Liver (tissue), 9 donors: ENCODE results near the gene KRT80. TPM values are rescaled to one million over a fixed set of nuclear protein-coding genes. Genes with fewer than 3 reads are reported as not detected.
A peak's percentile ranks its signal among the peaks of the same experiment; 100 is the strongest.

Experiments
- DNase-seq: peaks from one replicate; pipeline ENCODE4 v3.0.0-alpha.2; 2017; ENCODE audit warnings: low spot score
- H3K27ac ChIP-seq, 2 donors: one replicate each; pipeline ENCODE4 v1.7.0; 2013; ENCODE audit warnings: inconsistent platforms in 2 of 2, low read length in 2 of 2, control low read depth in 1 of 2, low read depth in 1 of 2, mild to moderate bottlenecking in 1 of 2
- H3K27me3 ChIP-seq, 4 donors: one replicate each; pipeline versions ENCODE4 v1.6.1 to v1.7.0; 2013; ENCODE audit warnings: low read length in 3 of 4, inconsistent platforms in 1 of 4, mild to moderate bottlenecking in 1 of 4, moderate library complexity in 1 of 4; ENCODE audit not compliant: control insufficient read depth in 4 of 4, insufficient read depth in 4 of 4
- H3K36me3 ChIP-seq, 4 donors: one replicate each; pipeline versions ENCODE4 v1.6.1 to v1.7.0; 2013; ENCODE audit warnings: low read length in 3 of 4, mild to moderate bottlenecking in 3 of 4, low read depth in 1 of 4, moderate library complexity in 1 of 4; ENCODE audit not compliant: control insufficient read depth in 4 of 4, insufficient read depth in 3 of 4
- H3K4me1 ChIP-seq, 4 donors: one replicate each; pipeline versions ENCODE4 v1.6.1 to v1.7.0; 2013; ENCODE audit warnings: low read length in 3 of 4, mild to moderate bottlenecking in 3 of 4, moderate library complexity in 1 of 4; ENCODE audit not compliant: control insufficient read depth in 4 of 4, insufficient read depth in 4 of 4
- H3K4me3 ChIP-seq, 3 donors: one replicate each; pipeline versions ENCODE4 v1.6.1 to v1.7.0; 2013; ENCODE audit warnings: low read length in 3 of 3, control low read depth in 1 of 3, low read depth in 1 of 3, mild to moderate bottlenecking in 1 of 3
- H3K9ac ChIP-seq, 2 donors: one replicate each; pipeline ENCODE4 v1.7.0; 2013; ENCODE audit warnings: low read length in 2 of 2, mild to moderate bottlenecking in 2 of 2, moderate library complexity in 2 of 2, control low read depth in 1 of 2, low read depth in 1 of 2
- H3K9me3 ChIP-seq, 4 donors: one replicate each; pipeline versions ENCODE4 v1.6.1 to v1.7.0; 2013; ENCODE audit warnings: low read length in 3 of 4; ENCODE audit not compliant: control insufficient read depth in 4 of 4
- CTCF ChIP-seq: fragments of 150-350 bp; IDR thresholded peaks from 2 replicates; pipeline ENCODE4 v1.5.1; 2017; ENCODE audit warnings: improper control_type of control experiment, low read depth, low read length; ENCODE audit not compliant: missing input control
- EGR1 ChIP-seq, 2 donors: IDR thresholded peaks; 2 replicates each; pipeline ENCODE4 v1.6.1; 2016 to 2018; ENCODE audit warnings: antibody characterized with exemption in 2 of 2, low read depth in 2 of 2
- FOXA1 ChIP-seq: IDR thresholded peaks from 2 replicates; pipeline ENCODE4 v1.6.1; 2016; ENCODE audit warnings: antibody characterized with exemption
- FOXA2 ChIP-seq: IDR thresholded peaks from 2 replicates; pipeline ENCODE4 v1.6.1; 2016; ENCODE audit warnings: antibody characterized with exemption
- GABPA ChIP-seq, 2 donors: IDR thresholded peaks in 1 of 2; conservative IDR thresholded peaks in 1 of 2; 2 replicates each; pipeline ENCODE4 v1.6.1; 2016; ENCODE audit warnings: antibody characterized with exemption in 2 of 2, mild to moderate bottlenecking in 1 of 2, moderate library complexity in 1 of 2
- HNF4A ChIP-seq, 2 donors: conservative IDR thresholded peaks; 2 replicates each; pipeline ENCODE4 v1.6.1; 2016; ENCODE audit warnings: antibody characterized with exemption in 2 of 2, mild to moderate bottlenecking in 2 of 2
- HNF4G ChIP-seq: IDR thresholded peaks from 2 replicates; pipeline ENCODE4 v1.6.1; 2016; ENCODE audit warnings: antibody characterized with exemption
- JUND ChIP-seq, 2 donors: IDR thresholded peaks; 2 replicates each; pipeline ENCODE4 v1.6.1; 2016; ENCODE audit warnings: antibody characterized with exemption in 2 of 2
- MAX ChIP-seq: IDR thresholded peaks from 2 replicates; pipeline ENCODE4 v1.6.1; 2016; ENCODE audit warnings: antibody characterized with exemption
- NR2F2 ChIP-seq: IDR thresholded peaks from 2 replicates; pipeline ENCODE4 v1.6.1; 2016; ENCODE audit warnings: antibody characterized with exemption
- RAD21 ChIP-seq, 2 donors: IDR thresholded peaks; 2 replicates each; pipeline ENCODE4 v1.6.1; 2016; ENCODE audit warnings: antibody characterized with exemption in 2 of 2, mild to moderate bottlenecking in 2 of 2
- REST ChIP-seq: IDR thresholded peaks from 2 replicates; pipeline ENCODE4 v1.6.1; 2016; ENCODE audit warnings: antibody characterized with exemption, mild to moderate bottlenecking
- RXRA ChIP-seq, 2 donors: IDR thresholded peaks; 2 replicates each; pipeline ENCODE4 v1.6.1; 2017 to 2018; ENCODE audit warnings: antibody characterized with exemption in 2 of 2, mild to moderate bottlenecking in 1 of 2
- TAF1 ChIP-seq: conservative IDR thresholded peaks from 2 replicates; pipeline ENCODE4 v1.6.1; 2016; ENCODE audit warnings: antibody characterized with exemption, mild to moderate bottlenecking
- YY1 ChIP-seq: IDR thresholded peaks from 2 replicates; pipeline ENCODE4 v1.6.1; 2016; ENCODE audit warnings: antibody characterized with exemption, mild to moderate bottlenecking
- ZBTB33 ChIP-seq: IDR thresholded peaks from 2 replicates; pipeline ENCODE4 v1.6.1; 2016; ENCODE audit warnings: antibody characterized with exemption
- whole genome bisulfite sequencing: extraction: QIAGEN DNeasy Blood & Tissue Kit; methylation state at CpG from one replicate; pipeline ENCODE4 v1.1.7; 2013; 5-methylcytosine and 5-hydroxymethylcytosine counted together
- polyA plus RNA-seq, 2 donors: library from polyadenylated mRNA; stranded (reverse) in 1 of 2; unstranded in 1 of 2; fragments of 200-250 nt in 1 of 2; fragments of >200 nt in 1 of 2; fragmentation: Nextera tagmentation in 1 of 2; extraction: Ambion mirVana in 1 of 2; gene quantifications; one replicate each; pipeline versions ENCODE4 v1.2.1 to v1.2.3, GENCODE V29; 2013 to 2015
- total RNA-seq, 2 donors: library from RNA; depleted of rRNA; stranded (reverse); fragments of >200 nt; gene quantifications; one replicate each; pipeline ENCODE4 v1.2.3, GENCODE V29; 2014
- donor health status: healthy.
- donor health status: healthy.
- donor health status: healthy.
- donor health status: healthy.
- donor health status: healthy.

Gene KRT80
- total and polyA plus RNA-seq, 4 donors: 0.04 to 0.12 (median 0.07) TPM

- no peak for TF ChIP-seq JUND (IDR thresholded peaks at IDR 0.05)
- no peak for TF ChIP-seq RAD21 (IDR thresholded peaks at IDR 0.05)
- no peak for TF ChIP-seq RXRA (IDR thresholded peaks at IDR 0.05)
- TF ChIP-seq ZBTB33: no peak
- no peak for TF ChIP-seq FOXA2
- no peak for TF ChIP-seq FOXA1
- no peak for TF ChIP-seq REST
- no peak for TF ChIP-seq YY1
- no peak for TF ChIP-seq GABPA (IDR thresholded peaks at IDR 0.05 in 1 of 2, conservative IDR thresholded peaks at IDR 0.05 in 1 of 2)
- no peak for TF ChIP-seq HNF4A (conservative IDR thresholded peaks at IDR 0.05)
- H3K4me1 ChIP-seq: peaks cover 0 to 4% (median 0%) of the 10 kb centered on the region in 4 donors
- DNase-seq: no peak
- H3K36me3 ChIP-seq: no peaks in the 10 kb centered on the region
- 22% methylated on average over 40 of the region's 40 CpGs for WGBS
- H3K27me3 ChIP-seq: peaks cover 0 to 13% (median 5%) of the 10 kb centered on the region in 4 donors
- peak overlapping the region in 1 of 2 donors; percentile 20 for H3K27ac ChIP-seq
- H3K9me3 ChIP-seq: no peaks in the 10 kb centered on the region
- no peak overlapping the region for H3K9ac ChIP-seq
- peak overlapping the region in 1 of 3 donors; percentile 10 for H3K4me3 ChIP-seq
Observed at GRCh38 chr12:52233462-52234207, 41.8 kb upstream of the KRT80 start.

GRCh38 chr12:52232674-52233461 is 41.1 kb upstream of the KRT80 start, which contains the start of gene KRT7:
Gene KRT7 (plus strand): TSS chr12:52233243. CDS start chr12:52233297, 54 bp downstream.
- Histone ChIP-seq H3K27ac (peak within 1 kb of the TSS in 1 of 2 donors; percentile 20), H3K4me1 (peaks cover 0 to 4% (median 0%) of the 10 kb centered on the region in 4 donors), H3K9me3 (no peaks in the 10 kb centered on the region), H3K9ac (no peak within 1 kb of the TSS), H3K27me3 (peaks cover 0 to 13% (median 5%) of the 10 kb centered on the region in 4 donors), H3K36me3 (no peaks in the 10 kb centered on the region), H3K4me3 (peak within 1 kb of the TSS in 1 of 3 donors; percentile 10)
- 8% methylated on average over 58 of the region's 58 CpGs for WGBS
- DNase-seq: no peak
- TF ChIP-seq HNF4A (conservative IDR thresholded peaks at IDR 0.05) (no peak), FOXA2 (no peak), ZBTB33 (no peak), RAD21 (IDR thresholded peaks at IDR 0.05) (no peak), YY1 (no peak), HNF4G (no peak), TAF1 (no peak), NR2F2 (no peak), CTCF (no peak), EGR1 (IDR thresholded peaks at IDR 0.05; ENCODE audit: low read depth in 2 of 2) (no peak), MAX (no peak), JUND (IDR thresholded peaks at IDR 0.05) (no peak), FOXA1 (no peak), GABPA (IDR thresholded peaks at IDR 0.05 in 1 of 2, conservative IDR thresholded peaks at IDR 0.05 in 1 of 2) (no peak)
